ENCODE measurements around the gene ADCY5.

GRCh38 chr3:123409443-123410148 is 39.3 kb downstream of the ADCY5 start:
- TF ChIP-seq POLR2A (IDR thresholded peaks at IDR 0.05) (no peak), POLR2AphosphoS5 (IDR thresholded peaks at IDR 0.05) (no peak), CTCF (IDR thresholded peaks at IDR 0.05 in 8 of 11, conservative IDR thresholded peaks at IDR 0.05 in 3 of 11) (no peak)

Measured in spleen (tissue), 7 donors.